ENCODE results near the gene COL4A6.

The COL4A6 gene

GRCh38 chrX:108453841-108454240 lies 15.6 kb upstream of the COL4A6 start:
- FAIRE-seq (no peak), DNase-seq (ENCODE audit: insufficient read length, low spot score) (no peak)
- TF ChIP-seq, protein P1, sequence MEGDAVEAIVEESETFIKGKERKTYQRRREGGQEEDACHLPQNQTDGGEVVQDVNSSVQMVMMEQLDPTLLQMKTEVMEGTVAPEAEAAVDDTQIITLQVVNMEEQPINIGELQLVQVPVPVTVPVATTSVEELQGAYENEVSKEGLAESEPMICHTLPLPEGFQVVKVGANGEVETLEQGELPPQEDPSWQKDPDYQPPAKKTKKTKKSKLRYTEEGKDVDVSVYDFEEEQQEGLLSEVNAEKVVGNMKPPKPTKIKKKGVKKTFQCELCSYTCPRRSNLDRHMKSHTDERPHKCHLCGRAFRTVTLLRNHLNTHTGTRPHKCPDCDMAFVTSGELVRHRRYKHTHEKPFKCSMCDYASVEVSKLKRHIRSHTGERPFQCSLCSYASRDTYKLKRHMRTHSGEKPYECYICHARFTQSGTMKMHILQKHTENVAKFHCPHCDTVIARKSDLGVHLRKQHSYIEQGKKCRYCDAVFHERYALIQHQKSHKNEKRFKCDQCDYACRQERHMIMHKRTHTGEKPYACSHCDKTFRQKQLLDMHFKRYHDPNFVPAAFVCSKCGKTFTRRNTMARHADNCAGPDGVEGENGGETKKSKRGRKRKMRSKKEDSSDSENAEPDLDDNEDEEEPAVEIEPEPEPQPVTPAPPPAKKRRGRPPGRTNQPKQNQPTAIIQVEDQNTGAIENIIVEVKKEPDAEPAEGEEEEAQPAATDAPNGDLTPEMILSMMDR (IDR thresholded peaks at IDR 0.05; ENCODE audit: insufficient read depth, missing control alignments) = no peak

- FAIRE-seq = no peak
- TF ChIP-seq, protein P1 (IDR thresholded peaks at IDR 0.05; ENCODE audit: insufficient read depth, missing control alignments) = no peak
- no peak for DNase-seq (ENCODE audit: insufficient read length, low spot score)
These were observed 9.1 kb upstream of the COL4A6 start for GRCh38 chrX:108447303-108447702.

DNA sequence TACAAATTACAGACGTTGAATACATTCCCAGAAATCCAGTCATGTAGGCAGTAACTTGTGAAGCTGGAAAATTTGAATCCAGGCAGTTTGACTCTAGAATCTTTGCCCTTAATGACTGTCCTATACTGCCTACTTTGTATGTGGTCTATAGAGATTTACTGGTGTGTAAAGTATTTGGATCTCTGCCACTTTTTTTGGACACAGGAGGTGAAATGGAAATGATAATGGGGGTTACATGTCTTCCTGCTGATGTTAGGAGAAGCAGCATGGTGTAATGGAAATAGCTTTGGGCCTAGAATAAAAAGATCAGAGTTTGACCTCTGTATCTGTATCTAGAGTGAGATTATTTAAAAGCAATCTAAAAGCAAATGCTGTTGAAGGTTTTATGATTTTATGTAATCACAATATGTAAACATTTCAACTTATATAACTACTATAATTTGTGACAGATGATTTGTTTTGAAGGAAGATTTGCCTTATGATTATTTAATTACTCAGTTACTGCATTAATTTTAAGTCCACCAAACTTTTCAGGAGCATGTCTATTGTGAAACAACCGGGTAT lies 4.8 kb upstream of the COL4A6 start:
- DNase-seq (ENCODE audit: insufficient read length, low spot score) (no peak), FAIRE-seq (no peak)
- TF ChIP-seq, protein P1 (IDR thresholded peaks at IDR 0.05; ENCODE audit: insufficient read depth, missing control alignments) = no peak

DNA sequence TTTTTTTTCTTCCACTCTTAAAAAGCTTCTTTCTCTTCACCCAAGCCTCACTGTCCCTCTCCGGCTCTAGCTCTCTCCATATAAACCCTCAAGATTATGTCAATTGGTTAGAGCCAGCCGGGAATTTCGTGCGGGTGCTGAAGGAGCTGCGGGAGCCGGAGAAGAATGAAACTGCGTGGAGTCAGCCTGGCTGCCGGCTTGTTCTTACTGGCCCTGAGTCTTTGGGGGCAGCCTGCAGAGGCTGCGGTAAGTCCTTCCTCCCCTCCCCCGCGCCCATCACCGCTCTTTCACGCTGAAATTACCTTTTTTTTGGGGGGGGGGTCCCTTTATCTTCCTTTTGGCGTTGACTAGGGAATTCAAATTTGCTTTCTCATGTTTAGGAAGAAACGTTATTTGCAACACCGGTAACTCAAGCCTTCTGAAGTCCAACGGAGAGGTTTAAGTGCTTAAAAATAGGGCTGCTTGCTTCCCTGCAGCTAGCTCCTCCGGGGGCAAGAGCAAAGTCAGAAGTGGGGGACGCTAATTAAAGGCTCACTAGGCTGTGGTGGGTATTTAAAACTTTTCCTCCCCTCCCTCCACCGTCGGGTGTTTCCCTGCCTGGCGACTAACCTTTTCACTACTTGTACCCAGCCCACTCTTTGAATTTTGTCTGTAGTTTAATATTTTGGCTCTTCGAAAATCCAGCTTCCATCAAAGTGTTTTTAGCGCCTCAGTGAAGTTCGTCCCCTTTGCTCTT lies 1.9 kb upstream of the COL4A6 start:
- TF ChIP-seq, protein P1 (IDR thresholded peaks at IDR 0.05; ENCODE audit: insufficient read depth, missing control alignments) = no peak

DNA sequence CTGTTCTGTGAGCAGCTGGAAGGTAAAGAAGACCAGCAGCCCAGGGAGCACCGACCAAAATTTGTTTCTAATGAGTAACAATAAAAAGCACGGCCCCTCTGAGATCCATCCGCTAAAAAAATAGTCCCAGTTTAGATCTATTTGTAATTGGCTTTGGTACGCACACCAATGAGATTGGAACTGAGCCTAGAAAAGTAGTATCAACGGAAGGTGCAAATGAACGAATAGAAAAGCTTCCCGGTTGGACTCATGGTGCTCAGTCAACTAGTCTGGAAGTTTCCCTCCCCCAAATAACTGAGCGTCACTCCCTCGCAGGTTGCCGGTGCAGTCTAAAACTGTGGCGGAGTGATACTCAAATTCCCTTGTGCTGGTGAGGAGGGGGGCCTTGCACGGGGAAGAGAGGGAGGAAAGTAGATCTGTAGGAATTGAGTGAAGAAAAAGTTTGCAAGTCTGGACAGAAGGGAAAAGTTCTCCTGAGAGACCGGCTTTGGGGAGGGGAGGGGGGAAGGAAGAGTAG lies 1.3 kb upstream of the COL4A6 start, which contains the start of gene COL4A5:
Gene COL4A5, plus strand, starts transcription at position 413 of the 517 bp plus-strand sequence. CDS start 288 bp downstream, outside the sequence.
- DNase-seq (ENCODE audit: insufficient read length, low spot score) = no peak
- no peak for FAIRE-seq
- TF ChIP-seq, protein P1 (IDR thresholded peaks at IDR 0.05; ENCODE audit: insufficient read depth, missing control alignments) = no peak

More for the DNA sequence above, 1.9 kb upstream of the COL4A6 start:
- DNase-seq (ENCODE audit: insufficient read length, low spot score) = no peak
- no peak for FAIRE-seq

DNA sequence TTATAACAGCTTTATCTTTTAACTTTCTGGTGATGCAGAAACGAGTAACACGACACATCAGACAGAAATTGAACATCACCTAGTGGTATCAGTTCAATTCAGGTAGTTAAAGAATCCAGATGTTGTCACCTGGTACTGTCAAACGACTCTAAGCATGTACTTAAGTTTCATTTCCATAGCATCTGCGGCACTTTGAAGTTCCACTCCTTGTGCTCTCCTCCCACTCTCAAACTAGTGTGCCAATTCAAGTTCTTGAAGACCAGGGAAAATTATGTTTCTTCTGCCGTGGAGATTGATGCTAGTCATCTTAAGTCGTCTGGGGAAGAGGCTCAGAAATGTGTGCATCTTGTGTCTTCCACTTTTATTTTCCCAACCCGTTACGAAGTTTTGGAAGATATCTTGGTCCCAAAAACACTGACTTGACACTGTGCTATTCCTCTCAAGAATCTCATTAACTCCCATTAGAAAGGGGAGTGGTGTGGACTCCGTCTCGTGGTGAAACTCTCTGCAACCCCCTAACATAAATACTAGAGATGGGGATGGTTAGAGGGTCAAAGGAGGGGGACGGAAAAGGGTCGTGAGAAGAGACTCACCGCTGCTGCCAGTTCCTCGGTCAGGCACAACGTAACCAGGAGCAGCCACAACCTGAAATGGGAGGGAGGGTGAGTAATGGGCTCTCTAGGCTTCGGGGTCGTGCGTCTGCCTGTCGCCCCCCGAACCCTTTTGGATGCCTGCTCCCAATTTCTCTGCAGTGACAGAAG lies 693 bp downstream of the COL4A6 start:
- DNase-seq (ENCODE audit: insufficient read length, low spot score) (no peak), FAIRE-seq (no peak)
- TF ChIP-seq, protein P1 (IDR thresholded peaks at IDR 0.05; ENCODE audit: insufficient read depth, missing control alignments) = no peak

Data from D721Med (cell line).